H1 (cell line): ENCODE results near the gene CIRBP. TPM values are rescaled to one million over a fixed set of nuclear protein-coding genes. Genes with fewer than 3 reads are reported as not detected.

Source experiments
- CTCF ChIA-PET: fragments of 300-600 bp; sonication (Branson Sonifier 250); formaldehyde crosslinking; loops from one replicate; lab custom pipeline; 2021; ENCODE audit not compliant: partially characterized antibody; lab: Charles Lee
- POLR2A ChIA-PET: fragments of 300-600 bp; sonication (Branson Sonifier 250); formaldehyde crosslinking; loops from one replicate; lab custom pipeline; 2021; ENCODE audit warnings: inconsistent platforms; ENCODE audit not compliant: partially characterized antibody; lab: Charles Lee
- DNase-seq, 2 experiments: peaks; one replicate each; pipeline versions ENCODE4 v3.0.0 to v3.0.0-alpha.2; 2010 to 2022; ENCODE audit warnings: low spot score in 2 of 2, low read depth in 1 of 2, mixed read lengths in 1 of 2
- FAIRE-seq: peaks from 2 replicates; lab custom pipeline; 2011; peaks lifted over from hg19 to GRCh38; lab: Jason Lieb, UNC
- H2AFZ ChIP-seq: 2 replicates; pipeline ENCODE4 v1.8.1; 2012; ENCODE audit warnings: low read length, inconsistent platforms
- H2AK5ac ChIP-seq: 2 replicates; pipeline ENCODE4 v1.6.1; 2013; ENCODE audit warnings: low read depth, low read length
- H2BK120ac ChIP-seq: replicated peaks from 2 replicates; pipeline ENCODE3; 2013; ENCODE audit warnings: low read depth, low read length, inconsistent platforms
- H2BK12ac ChIP-seq: 2 replicates; pipeline ENCODE4 v1.6.1; 2013; ENCODE audit warnings: low read depth, low read length
- H2BK15ac ChIP-seq: 2 replicates; pipeline ENCODE4 v1.6.1; 2013; ENCODE audit warnings: low read length
- H2BK20ac ChIP-seq: 2 replicates; pipeline ENCODE4 v1.6.1; 2013; ENCODE audit warnings: low read length
- H2BK5ac ChIP-seq: 2 replicates; pipeline ENCODE4 v1.6.1; 2013; ENCODE audit warnings: low read depth, low read length
- H3K14ac ChIP-seq: 2 replicates; pipeline ENCODE4 v1.6.1; 2013; ENCODE audit warnings: inconsistent platforms; ENCODE audit not compliant: insufficient read length
- H3K18ac ChIP-seq: 2 replicates; pipeline ENCODE4 v1.6.1; 2013; ENCODE audit warnings: low read length; ENCODE audit errors: extremely low read depth
- H3K23ac ChIP-seq: 2 replicates; pipeline ENCODE4 v1.6.1; 2013; ENCODE audit warnings: inconsistent platforms; ENCODE audit not compliant: insufficient read length
- H3K23me2 ChIP-seq: 2 replicates; pipeline ENCODE4 v1.6.1; 2013; ENCODE audit warnings: low read depth, low read length
- H3K27ac ChIP-seq: 2 replicates; pipeline ENCODE4 v1.6.1; 2011; ENCODE audit warnings: low read depth, low read length, inconsistent platforms
- H3K27me3 ChIP-seq, 4 experiments: replicated peaks in 1 of 4; 1 replicate in 1 of 4; 2 replicates in 3 of 4; pipeline versions ENCODE4 v1.6.1 to v1.8.1; 2011 to 2013; ENCODE audit warnings: low read length in 3 of 4, mild to moderate bottlenecking in 3 of 4, inconsistent platforms in 2 of 4, mixed read lengths in 2 of 4, moderate library complexity in 1 of 4; ENCODE audit not compliant: control insufficient read depth in 3 of 4, insufficient read depth in 3 of 4; ENCODE audit errors: extremely low read depth in 1 of 4
- H3K36me3 ChIP-seq, 4 experiments: 2 replicates each; pipeline versions ENCODE4 v1.6.1 to v1.8.1; 2011 to 2013; ENCODE audit warnings: mild to moderate bottlenecking in 4 of 4, low read length in 3 of 4, moderate library complexity in 2 of 4, control low read depth in 1 of 4, inconsistent platforms in 1 of 4; ENCODE audit not compliant: insufficient read depth in 4 of 4, control insufficient read depth in 2 of 4
- H3K4ac ChIP-seq: replicated peaks from 2 replicates; pipeline ENCODE3; 2013; ENCODE audit warnings: low read length, low read depth, mixed read lengths, inconsistent platforms; ENCODE audit not compliant: insufficient read length
- H3K4me1 ChIP-seq, 4 experiments: replicated peaks in 1 of 4; 1 replicate in 1 of 4; 2 replicates in 3 of 4; pipeline versions ENCODE4 v1.6.1 to v1.8.1; 2011 to 2013; ENCODE audit warnings: low read length in 3 of 4, inconsistent platforms in 2 of 4, mixed read lengths in 1 of 4; ENCODE audit not compliant: insufficient read depth in 4 of 4, control insufficient read depth in 3 of 4
- H3K4me2 ChIP-seq, 2 experiments: 2 replicates each; pipeline versions ENCODE4 v1.6.1 to v1.8.1; 2011 to 2013; ENCODE audit warnings: low read depth in 2 of 2, low read length in 2 of 2, control low read depth in 1 of 2, inconsistent platforms in 1 of 2, mild to moderate bottlenecking in 1 of 2; ENCODE audit not compliant: insufficient read depth in 1 of 2
- H3K4me3 ChIP-seq, 4 experiments: fragments of 200-600, 300-600 bp in 1 of 4; sonication (generic), shearing (Covaris generic), sonication (Bioruptor Twin) in 1 of 4; 2 replicates each; pipeline versions ENCODE4 v1.5.1 to v1.8.1; 2011 to 2016; ENCODE audit warnings: low read length in 4 of 4, low read depth in 3 of 4, control low read depth in 2 of 4, inconsistent platforms in 2 of 4, mild to moderate bottlenecking in 2 of 4, mixed read lengths in 1 of 4, moderate library complexity in 1 of 4; ENCODE audit not compliant: insufficient read depth in 2 of 4; ENCODE audit errors: extremely low read depth in 1 of 4
- H3K56ac ChIP-seq: replicated peaks from 2 replicates; pipeline ENCODE3; 2013; ENCODE audit warnings: low read depth, mild to moderate bottlenecking, mixed read lengths, low read length, inconsistent platforms; ENCODE audit not compliant: insufficient read length
- H3K79me1 ChIP-seq: 2 replicates; pipeline ENCODE4 v1.6.1; 2013; ENCODE audit warnings: low read depth, low read length, control low read depth
- H3K79me2 ChIP-seq, 2 experiments: 2 replicates each; pipeline versions ENCODE4 v1.6.1 to v1.8.1; 2012 to 2013; ENCODE audit warnings: low read length in 2 of 2, mild to moderate bottlenecking in 2 of 2, inconsistent platforms in 1 of 2; ENCODE audit not compliant: insufficient read depth in 2 of 2, control insufficient read depth in 1 of 2
- H3K9ac ChIP-seq, 4 experiments: replicated peaks in 1 of 4; 1 replicate in 1 of 4; 2 replicates in 3 of 4; pipeline versions ENCODE4 v1.6.1 to v1.8.1; 2011 to 2013; ENCODE audit warnings: low read depth in 3 of 4, low read length in 3 of 4, control low read depth in 2 of 4, mild to moderate bottlenecking in 2 of 4, moderate library complexity in 2 of 4, inconsistent platforms in 1 of 4; ENCODE audit errors: extremely low read depth in 1 of 4
- H3K9me3 ChIP-seq, 2 experiments: 2 replicates each; pipeline versions ENCODE4 v1.6.1 to v1.8.1; 2012 to 2013; ENCODE audit warnings: mild to moderate bottlenecking in 2 of 2, moderate library complexity in 2 of 2, control low read depth in 1 of 2, inconsistent platforms in 1 of 2, low read depth in 1 of 2, low read length in 1 of 2, mixed read lengths in 1 of 2; ENCODE audit not compliant: insufficient read depth in 2 of 2
- H4K20me1 ChIP-seq, 2 experiments: replicated peaks in 1 of 2; 2 replicates each; pipeline versions ENCODE3 to v1.8.1; 2011 to 2013; ENCODE audit warnings: inconsistent platforms in 2 of 2, low read length in 2 of 2, mild to moderate bottlenecking in 1 of 2; ENCODE audit not compliant: insufficient read depth in 2 of 2, control insufficient read depth in 1 of 2
- H4K5ac ChIP-seq: 2 replicates; pipeline ENCODE4 v1.6.1; 2013; ENCODE audit warnings: low read length, low read depth, mixed read lengths, inconsistent platforms; ENCODE audit not compliant: insufficient read length
- H4K8ac ChIP-seq: 2 replicates; pipeline ENCODE4 v1.8.0; 2013; ENCODE audit warnings: mild to moderate bottlenecking, moderate library complexity, low read length, inconsistent platforms; ENCODE audit not compliant: insufficient read depth; ENCODE audit errors: extremely low read depth
- H4K91ac ChIP-seq: replicated peaks from 2 replicates; pipeline ENCODE3; 2013; ENCODE audit warnings: low read length, mixed read lengths, inconsistent platforms; ENCODE audit not compliant: insufficient read length
- CTCF ChIP-seq, 3 experiments: IDR thresholded peaks; 1 replicate in 2 of 3; 2 replicates in 1 of 3; pipeline versions ENCODE4 v1.5.1 to v1.6.1; 2011; ENCODE audit warnings: low read length in 3 of 3, mild to moderate bottlenecking in 3 of 3, inconsistent platforms in 2 of 3, low read depth in 1 of 3, moderate library complexity in 1 of 3; ENCODE audit not compliant: insufficient read depth in 1 of 3; ENCODE audit errors: control extremely low read depth in 1 of 3
- KDM1A ChIP-seq: fragments of 200-600, 300-600 bp; sonication (generic); IDR thresholded peaks from 2 replicates; pipeline ENCODE4 v1.7.1; 2016; ENCODE audit warnings: mild to moderate bottlenecking, low read length, borderline replicate concordance
- WGBS, 2 experiments: shearing (Covaris generic) in 1 of 2; methylation state at CpG; one replicate each; pipeline versions ENCODE4 v1.1.6 to v1.1.7; 2013 to 2015; ENCODE audit warnings: low lambda C conversion rate in 2 of 2, mixed read lengths in 2 of 2, inconsistent platforms in 1 of 2, low coverage in 1 of 2, missing lambda C conversion rate in 1 of 2; ENCODE audit not compliant: insufficient replicate concordance in 2 of 2, insufficient coverage in 1 of 2, insufficient read length in 1 of 2; ENCODE audit errors: extremely low coverage in 1 of 2, missing lambda C conversion rate in 1 of 2; 5-methylcytosine and 5-hydroxymethylcytosine counted together
- polyA plus RNA-seq, 7 experiments: library from polyadenylated mRNA; depleted of rRNA in 3 of 7; stranded (reverse) in 5 of 7; unstranded in 2 of 7; fragments of >200 nt in 5 of 7; fragments of 200-250 nt in 2 of 7; gene quantifications; 1 replicate in 5 of 7; 2 replicates in 1 of 7; 4 replicates in 1 of 7; pipeline versions ENCODE4 v1.2.1 to v1.2.3, GENCODE V29; 2011 to 2013; ENCODE audit warnings: missing spikeins in 2 of 7, mixed read lengths in 2 of 7
- total RNA-seq: library from RNA; stranded (reverse); fragmentation: NEBNext Ultra II Directional; extraction: Animal tissue kit (Norgen Biotek cat#: 25700); gene quantifications from 2 replicates; pipeline ENCODE4 v1.2.1, GENCODE V29; 2021

Gene CIRBP
- total and polyA plus RNA-seq, 2 of the 8 experiments (the other 6 are each of a cell fraction or from before 2014, with no cell fraction given): 175 to 199 TPM

- Histone ChIP-seq H3K14ac (no peak overlapping the region), H3K4me3 (peak overlapping the region; percentile 44 to 95 (median 64); a peak in 5 of 8 replicates), H4K20me1 (peaks cover 7 to 12% of the 10 kb centered on the region in 2 experiments), H3K18ac (peak overlapping the region; percentile 36), H2BK12ac (0 out of 2 replicates have a peak overlapping the region, but pooled peaks have one; percentile 17), H2BK5ac (peak overlapping the region; percentile 60; the same call in 1 of the 2 replicates), H3K56ac (no peak overlapping the region), H3K4ac (peak overlapping the region; percentile 28), H2BK20ac (no peak overlapping the region), H3K23ac (no peak overlapping the region), H3K27me3 (no peaks in the 10 kb centered on the region), H4K5ac (no peak overlapping the region), H3K79me1 (0 out of 2 replicates have a peak, but pooled peaks cover 5% of the 10 kb centered on the region), H3K4me2 (peak overlapping the region; percentile 42 to 79), H3K9ac (peak overlapping the region in 1 of 4 experiments; percentile 49; a peak in 1 of 7 replicates), H3K9me3 (no peaks in the 10 kb centered on the region), H4K8ac (peak overlapping the region; percentile 62), H4K91ac (no peak overlapping the region), H3K4me1 (peaks cover 0 to 29% (median 12%) of the 10 kb centered on the region in 4 experiments; a peak in 6 of 7 replicates), H2AK5ac (peak overlapping the region; percentile 90; the same call in 1 of the 2 replicates), H2BK120ac (no peak overlapping the region), H3K79me2 (peaks cover 9 to 30% of the 10 kb centered on the region in 2 experiments), H2AFZ (no peak overlapping the region), H3K27ac (peak overlapping the region; percentile 41; the same call in 1 of the 2 replicates), H3K23me2 (peaks cover 2% of the 10 kb centered on the region; the same call in 1 of the 2 replicates), H3K36me3 (peaks cover 3 to 18% (median 11%) of the 10 kb centered on the region in 4 experiments; a peak in 4 of 8 replicates), H2BK15ac (peak overlapping the region; percentile 72; the same call in 1 of the 2 replicates)
- WGBS, 2 experiments: 84% methylated on average over 8 of the region's 8 CpGs; no CpG with 5 or more reads in 1 of the 2 experiments
- TF ChIP-seq CTCF (IDR thresholded peaks at IDR 0.05; ENCODE audit: control extremely low read depth in 1 of 3, insufficient read depth in 1 of 3, low read depth in 1 of 3, low read length in 3 of 3) (no peak), KDM1A (peak; percentile 87; the same call in 1 of the 2 replicates)
- no peak for DNase-seq
- FAIRE-seq: no peak
- ChIA-PET CTCF (interaction anchor here (7.7 kb wide), 1 partner anchor 15 kb away, joined by 212 read pairs; the partner anchor contains the start of gene CIRBP), POLR2A (interaction anchor here (4.8 to 14.3 kb wide), 3 partner anchors 14 to 26 kb away, joined by 42 to 456 read pairs (median 355); partner anchors contain the start of genes CIRBP and FAM174C)
These were observed 21.4 kb upstream of the CIRBP start for GRCh38 chr19:1247748-1248138.
